ENCODE measurements around the gene FOXP1.

DNA sequence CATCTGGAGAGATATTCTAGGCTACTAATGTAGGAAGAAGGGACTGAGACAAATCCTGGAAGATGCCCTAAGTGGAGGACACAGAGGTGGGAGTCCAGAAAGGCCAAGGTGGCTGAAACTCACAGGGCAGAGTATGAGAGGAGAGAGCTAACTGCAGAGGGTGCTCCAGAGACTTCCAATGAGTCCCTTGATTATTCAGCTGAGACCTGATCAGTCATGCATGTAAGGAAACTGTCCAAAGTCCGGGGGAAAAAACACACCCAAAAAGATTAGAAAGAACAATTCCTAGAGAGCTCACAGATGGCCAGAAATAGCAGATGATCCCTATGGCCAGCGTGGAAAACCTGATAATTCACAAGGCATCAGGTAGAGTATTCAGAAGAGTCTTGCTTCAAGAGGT, 18.7 kb upstream of the FOXP1 start:
- no peak for TF ChIP-seq POLR2A (IDR thresholded peaks at IDR 0.05)
- TF ChIP-seq, protein P1, sequence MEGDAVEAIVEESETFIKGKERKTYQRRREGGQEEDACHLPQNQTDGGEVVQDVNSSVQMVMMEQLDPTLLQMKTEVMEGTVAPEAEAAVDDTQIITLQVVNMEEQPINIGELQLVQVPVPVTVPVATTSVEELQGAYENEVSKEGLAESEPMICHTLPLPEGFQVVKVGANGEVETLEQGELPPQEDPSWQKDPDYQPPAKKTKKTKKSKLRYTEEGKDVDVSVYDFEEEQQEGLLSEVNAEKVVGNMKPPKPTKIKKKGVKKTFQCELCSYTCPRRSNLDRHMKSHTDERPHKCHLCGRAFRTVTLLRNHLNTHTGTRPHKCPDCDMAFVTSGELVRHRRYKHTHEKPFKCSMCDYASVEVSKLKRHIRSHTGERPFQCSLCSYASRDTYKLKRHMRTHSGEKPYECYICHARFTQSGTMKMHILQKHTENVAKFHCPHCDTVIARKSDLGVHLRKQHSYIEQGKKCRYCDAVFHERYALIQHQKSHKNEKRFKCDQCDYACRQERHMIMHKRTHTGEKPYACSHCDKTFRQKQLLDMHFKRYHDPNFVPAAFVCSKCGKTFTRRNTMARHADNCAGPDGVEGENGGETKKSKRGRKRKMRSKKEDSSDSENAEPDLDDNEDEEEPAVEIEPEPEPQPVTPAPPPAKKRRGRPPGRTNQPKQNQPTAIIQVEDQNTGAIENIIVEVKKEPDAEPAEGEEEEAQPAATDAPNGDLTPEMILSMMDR (IDR thresholded peaks at IDR 0.05): no peak

All from uterus (tissue), 2 donors.